Gastroesophageal sphincter (tissue), 3 donors: ENCODE results near the gene GIPC1.
"Not testable (repeated sequence)": the region's sequence is repeated elsewhere in the genome, so short reads cannot be mapped to it uniquely, and the experiment has no call there.

ENCODE experiments used
- EP300 ChIP-seq: sonication (generic); formaldehyde crosslinking; IDR thresholded peaks from one replicate; pipeline ENCODE4 v1.6.1; 2017; ENCODE audit warnings: antibody characterized with exemption, mild to moderate bottlenecking
- POLR2A ChIP-seq, 2 donors: fragments of 450-650 bp; IDR thresholded peaks; one replicate each; pipeline ENCODE4 v1.6.1; 2017; ENCODE audit warnings: antibody characterized with exemption in 2 of 2, mild to moderate bottlenecking in 2 of 2, moderate library complexity in 1 of 2
- TF ChIP-seq, protein P1 (sequence below), 4 experiments: fragments of 200-600 bp in 2 of 4; fragments of 450-650 bp in 2 of 4; sonication (generic) in 1 of 4; IDR thresholded peaks; one replicate each; pipeline ENCODE4 v1.5.1; 2017 to 2019; ENCODE audit warnings: antibody characterized with exemption in 4 of 4, mild to moderate bottlenecking in 2 of 4, moderate library complexity in 2 of 4

DNA sequence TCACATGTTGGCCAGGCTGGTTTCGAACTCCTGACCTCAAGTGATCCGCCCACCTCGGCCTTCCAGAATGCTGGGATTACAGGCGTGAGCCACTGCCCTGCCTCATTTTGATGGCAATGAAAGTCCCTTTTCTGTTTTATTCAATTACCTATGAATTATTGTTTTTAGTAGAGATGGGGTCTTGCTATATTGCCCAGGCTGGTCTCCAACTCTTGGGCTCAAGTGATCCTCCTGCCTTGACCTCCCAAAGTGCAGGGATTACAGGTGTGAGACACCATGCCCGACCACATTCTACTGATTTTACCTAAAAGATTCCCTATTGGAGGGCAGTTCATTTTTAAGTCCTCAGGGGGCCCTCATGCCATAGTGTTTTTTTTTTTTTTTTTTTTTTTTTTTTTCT, 46.1 kb upstream of the GIPC1 start:
- TF ChIP-seq, protein P1, sequence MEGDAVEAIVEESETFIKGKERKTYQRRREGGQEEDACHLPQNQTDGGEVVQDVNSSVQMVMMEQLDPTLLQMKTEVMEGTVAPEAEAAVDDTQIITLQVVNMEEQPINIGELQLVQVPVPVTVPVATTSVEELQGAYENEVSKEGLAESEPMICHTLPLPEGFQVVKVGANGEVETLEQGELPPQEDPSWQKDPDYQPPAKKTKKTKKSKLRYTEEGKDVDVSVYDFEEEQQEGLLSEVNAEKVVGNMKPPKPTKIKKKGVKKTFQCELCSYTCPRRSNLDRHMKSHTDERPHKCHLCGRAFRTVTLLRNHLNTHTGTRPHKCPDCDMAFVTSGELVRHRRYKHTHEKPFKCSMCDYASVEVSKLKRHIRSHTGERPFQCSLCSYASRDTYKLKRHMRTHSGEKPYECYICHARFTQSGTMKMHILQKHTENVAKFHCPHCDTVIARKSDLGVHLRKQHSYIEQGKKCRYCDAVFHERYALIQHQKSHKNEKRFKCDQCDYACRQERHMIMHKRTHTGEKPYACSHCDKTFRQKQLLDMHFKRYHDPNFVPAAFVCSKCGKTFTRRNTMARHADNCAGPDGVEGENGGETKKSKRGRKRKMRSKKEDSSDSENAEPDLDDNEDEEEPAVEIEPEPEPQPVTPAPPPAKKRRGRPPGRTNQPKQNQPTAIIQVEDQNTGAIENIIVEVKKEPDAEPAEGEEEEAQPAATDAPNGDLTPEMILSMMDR (IDR thresholded peaks at IDR 0.05), result not testable (repeated sequence)
- not testable (repeated sequence) for TF ChIP-seq POLR2A (IDR thresholded peaks at IDR 0.05); EP300
